ENCODE measurements around the gene WDFY2.

Gene WDFY2

GRCh38 chr13:51730927-51731326 is 146.7 kb downstream of the WDFY2 start:
- no peaks in the 10 kb centered on the region for H3K27me3 ChIP-seq (ENCODE audit: insufficient read depth, low read length, poor library complexity, severe bottlenecking)
- no peaks in the 10 kb centered on the region for H3K79me2 ChIP-seq (ENCODE audit: insufficient read depth, low read length)
- H3K4me2 ChIP-seq (ENCODE audit: low read depth, low read length, poor library complexity, severe bottlenecking) = no peak overlapping the region
- H3K9me2 ChIP-seq (replicated peaks; ENCODE audit: low read depth, low read length) = no peaks in the 10 kb centered on the region
- no peak overlapping the region for H3K4me3 ChIP-seq (ENCODE audit: low read length, poor library complexity, severe bottlenecking)
- H2AFZ ChIP-seq (ENCODE audit: low read length) = no peak overlapping the region
- TF ChIP-seq CTCF (conservative IDR thresholded peaks at IDR 0.05; ENCODE audit: low read length) (no peak), EZH2phosphoT487 (IDR thresholded peaks at IDR 0.05; ENCODE audit: borderline replicate concordance) (no peak)
- H4K20me1 ChIP-seq (ENCODE audit: insufficient read depth, low read length, poor library complexity, severe bottlenecking) = no peaks in the 10 kb centered on the region
- no peaks in the 10 kb centered on the region for H3K9me3 ChIP-seq (ENCODE audit: insufficient read depth, low read depth, low read length)
- H3K36me3 ChIP-seq (ENCODE audit: insufficient read depth, low read length) = peaks cover 11% of the 10 kb centered on the region; the same call in 1 of the 2 replicates
- no peaks in the 10 kb centered on the region for H3K4me1 ChIP-seq (ENCODE audit: insufficient read depth, low read length, poor library complexity, severe bottlenecking)
- no peaks in the 10 kb centered on the region for H3F3A ChIP-seq (ENCODE audit: low read depth)
- H3K9ac ChIP-seq (ENCODE audit: low read depth, low read length, poor library complexity, severe bottlenecking) = no peak overlapping the region

- no peaks in the 10 kb centered on the region for H3K79me2 ChIP-seq (ENCODE audit: insufficient read depth, low read length)
- H2AFZ ChIP-seq (ENCODE audit: low read length) = no peak overlapping the region
- H3K9ac ChIP-seq (ENCODE audit: low read depth, low read length, poor library complexity, severe bottlenecking) = no peak overlapping the region
- H3K9me2 ChIP-seq (replicated peaks; ENCODE audit: low read depth, low read length) = no peaks in the 10 kb centered on the region
- H3K4me3 ChIP-seq (ENCODE audit: low read length, poor library complexity, severe bottlenecking) = no peak overlapping the region
- no peaks in the 10 kb centered on the region for H3K9me3 ChIP-seq (ENCODE audit: insufficient read depth, low read depth, low read length)
- TF ChIP-seq EZH2phosphoT487 (IDR thresholded peaks at IDR 0.05; ENCODE audit: borderline replicate concordance) = no peak
- TF ChIP-seq CTCF (conservative IDR thresholded peaks at IDR 0.05; ENCODE audit: low read length) = no peak
- H3K4me1 ChIP-seq (ENCODE audit: insufficient read depth, low read length, poor library complexity, severe bottlenecking) = no peaks in the 10 kb centered on the region
- H3K27me3 ChIP-seq (ENCODE audit: insufficient read depth, low read length, poor library complexity, severe bottlenecking) = no peaks in the 10 kb centered on the region
- no peak overlapping the region for H3K4me2 ChIP-seq (ENCODE audit: low read depth, low read length, poor library complexity, severe bottlenecking)
- peaks cover 11% of the 10 kb centered on the region; the same call in 1 of the 2 replicates for H3K36me3 ChIP-seq (ENCODE audit: insufficient read depth, low read length)
- H4K20me1 ChIP-seq (ENCODE audit: insufficient read depth, low read length, poor library complexity, severe bottlenecking) = no peaks in the 10 kb centered on the region
- no peaks in the 10 kb centered on the region for H3F3A ChIP-seq (ENCODE audit: low read depth)
These were observed 147.5 kb downstream of the WDFY2 start for GRCh38 chr13:51731759-51732158.

- Histone ChIP-seq H3K9me3 (ENCODE audit: insufficient read depth, low read depth, low read length) (no peaks in the 10 kb centered on the region), H3K4me3 (ENCODE audit: low read length, poor library complexity, severe bottlenecking) (no peak overlapping the region), H4K20me1 (ENCODE audit: insufficient read depth, low read length, poor library complexity, severe bottlenecking) (no peaks in the 10 kb centered on the region), H3F3A (ENCODE audit: low read depth) (no peaks in the 10 kb centered on the region), H2AFZ (ENCODE audit: low read length) (no peak overlapping the region), H3K4me1 (ENCODE audit: insufficient read depth, low read length, poor library complexity, severe bottlenecking) (no peaks in the 10 kb centered on the region), H3K9me2 (replicated peaks; ENCODE audit: low read depth, low read length) (no peaks in the 10 kb centered on the region), H3K9ac (ENCODE audit: low read depth, low read length, poor library complexity, severe bottlenecking) (no peak overlapping the region), H3K4me2 (ENCODE audit: low read depth, low read length, poor library complexity, severe bottlenecking) (no peak overlapping the region), H3K27me3 (ENCODE audit: insufficient read depth, low read length, poor library complexity, severe bottlenecking) (no peaks in the 10 kb centered on the region), H3K36me3 (ENCODE audit: insufficient read depth, low read length) (peaks cover 4% of the 10 kb centered on the region; the same call in 1 of the 2 replicates), H3K79me2 (ENCODE audit: insufficient read depth, low read length) (no peaks in the 10 kb centered on the region)
- no peak for TF ChIP-seq CTCF (conservative IDR thresholded peaks at IDR 0.05; ENCODE audit: low read length)
These were observed 149.4 kb downstream of the WDFY2 start for GRCh38 chr13:51733374-51734298.
